Keratinocyte (primary cell): Measurements from ENCODE around the gene REPIN1. TPM values are rescaled to one million over a fixed set of nuclear protein-coding genes. Genes with fewer than 3 reads are reported as not detected.

Experiments used
- DNase-seq: peaks from one replicate; pipeline ENCODE4 v3.0.0-alpha.2; 2011; ENCODE audit warnings: low read depth, missing footprints, low spot score
- FAIRE-seq: peaks from 2 replicates; lab custom pipeline; 2011; peaks lifted over from hg19 to GRCh38; lab: Jason Lieb, UNC
- H2AFZ ChIP-seq: 2 replicates; pipeline ENCODE4 v1.6.0; 2012; ENCODE audit warnings: low read length, control low read depth, inconsistent platforms; ENCODE audit not compliant: control insufficient read depth
- H3K27ac ChIP-seq: 2 replicates; pipeline ENCODE4 v1.5.1; 2011; ENCODE audit warnings: low read length; ENCODE audit not compliant: control insufficient read depth, insufficient read depth
- H3K27me3 ChIP-seq: 3 replicates; pipeline ENCODE4 v1.6.0; 2011; ENCODE audit warnings: low read length; ENCODE audit not compliant: control insufficient read depth, insufficient read depth; ENCODE audit errors: extremely low read depth
- H3K36me3 ChIP-seq, 2 experiments: 2 replicates in 1 of 2; 3 replicates in 1 of 2; pipeline ENCODE4 v1.5.1; 2011; ENCODE audit warnings: low read length in 2 of 2, mild to moderate bottlenecking in 1 of 2; ENCODE audit not compliant: control insufficient read depth in 2 of 2, insufficient read depth in 2 of 2; ENCODE audit errors: extremely low read depth in 1 of 2
- H3K4me1 ChIP-seq: 3 replicates; pipeline ENCODE4 v1.5.1; 2011; ENCODE audit warnings: low read length; ENCODE audit not compliant: control insufficient read depth, insufficient read depth; ENCODE audit errors: extremely low read depth
- H3K4me2 ChIP-seq: 3 replicates; pipeline ENCODE4 v1.6.0; 2011; ENCODE audit warnings: low read depth, low read length; ENCODE audit not compliant: control insufficient read depth, insufficient read depth; ENCODE audit errors: extremely low read depth
- H3K4me3 ChIP-seq, 3 experiments: fragments of 200-600 bp in 1 of 3; sonication (generic) in 1 of 3; 2 replicates in 2 of 3; 3 replicates in 1 of 3; pipeline ENCODE4 v1.5.1; 2011 to 2016; ENCODE audit warnings: low read length in 3 of 3, mild to moderate bottlenecking in 3 of 3, control low read depth in 2 of 3, inconsistent platforms in 1 of 3, low read depth in 1 of 3, mixed read lengths in 1 of 3, mixed run types in 1 of 3, moderate library complexity in 1 of 3; ENCODE audit not compliant: control insufficient read depth in 2 of 3, insufficient read depth in 2 of 3; ENCODE audit errors: extremely low read depth in 1 of 3
- H3K79me2 ChIP-seq: 2 replicates; pipeline ENCODE4 v1.6.0; 2012; ENCODE audit warnings: low read length; ENCODE audit not compliant: control insufficient read depth, insufficient read depth
- H3K9ac ChIP-seq: 3 replicates; pipeline ENCODE4 v1.6.0; 2011; ENCODE audit warnings: low read length; ENCODE audit not compliant: control insufficient read depth, insufficient read depth; ENCODE audit errors: extremely low read depth
- H3K9me1 ChIP-seq: 3 replicates; pipeline ENCODE4 v1.6.0; 2011; ENCODE audit warnings: low read length; ENCODE audit not compliant: control insufficient read depth, insufficient read depth; ENCODE audit errors: extremely low read depth
- H3K9me3 ChIP-seq: 2 replicates; pipeline ENCODE4 v1.5.1; 2012; ENCODE audit warnings: low read depth, low read length; ENCODE audit not compliant: control insufficient read depth
- H4K20me1 ChIP-seq: 3 replicates; pipeline ENCODE4 v1.6.0; 2011; ENCODE audit warnings: low read length; ENCODE audit not compliant: control insufficient read depth, insufficient read depth; ENCODE audit errors: extremely low read depth
- CTCF ChIP-seq, 3 experiments: IDR thresholded peaks in 1 of 3; conservative IDR thresholded peaks in 1 of 3; optimal IDR thresholded peaks in 1 of 3; 2 replicates in 2 of 3; 3 replicates in 1 of 3; pipeline versions ENCODE3 to v1.5.1; 2011; ENCODE audit warnings: low read length in 3 of 3, mild to moderate bottlenecking in 3 of 3, moderate library complexity in 2 of 3, control low read depth in 1 of 3, inconsistent platforms in 1 of 3; ENCODE audit not compliant: insufficient read depth in 2 of 3; ENCODE audit errors: extremely low read depth in 1 of 3
- EZH2 ChIP-seq: IDR thresholded peaks from one replicate; pipeline ENCODE4 v1.6.1; 2012; ENCODE audit warnings: inconsistent platforms, mild to moderate bottlenecking, low read length, moderate library complexity
- dilution Hi-C: fragments of 300-500 bp; cut with MboI; formaldehyde crosslinking; loops from one replicate; pipeline ENCODE4 v1.7.0; 2020; ENCODE audit warnings: low sequenced_read_pairs; ENCODE audit not compliant: extremely low pct_ligation_motif_present
- polyA plus RNA-seq, 5 experiments: library from polyadenylated mRNA; depleted of rRNA in 3 of 5; stranded (reverse) in 3 of 5; stranded (forward) in 1 of 5; unstranded in 1 of 5; fragments of >200 nt; gene quantifications; 1 replicate in 1 of 5; 2 replicates in 3 of 5; 3 replicates in 1 of 5; pipeline versions ENCODE4 v1.2.1 to v1.2.3, GENCODE V29; 2011 to 2012; ENCODE audit warnings: missing spikeins in 2 of 5, low read depth in 1 of 5, low replicate concordance in 1 of 5

The REPIN1 gene
- polyA plus RNA-seq, 1 donor (not counting 4 experiments of a cell fraction or from before 2014, with no cell fraction given) = 9.3 TPM

- FAIRE-seq (no peak), DNase-seq (no peak)
- no peaks in the 10 kb centered on the region for H3K36me3 ChIP-seq
- no peak overlapping the region for H3K9ac ChIP-seq
- no peaks in the 10 kb centered on the region for H4K20me1 ChIP-seq
- no peak overlapping the region for H3K27ac ChIP-seq
- H3K4me3 ChIP-seq = no peak overlapping the region
- no peaks in the 10 kb centered on the region for H3K9me3 ChIP-seq
- no peaks in the 10 kb centered on the region for H3K79me2 ChIP-seq
- H3K9me1 ChIP-seq = no peaks in the 10 kb centered on the region
- no peaks in the 10 kb centered on the region for H3K4me1 ChIP-seq
- dilution Hi-C loops = no loop called here
- TF ChIP-seq EZH2 (no peak), CTCF (optimal IDR thresholded peaks at IDR 0.05 in 1 of 3, IDR thresholded peaks at IDR 0.05 in 1 of 3, conservative IDR thresholded peaks at IDR 0.05 in 1 of 3; ENCODE audit: extremely low read depth in 1 of 3, insufficient read depth in 2 of 3, low read length in 3 of 3) (no peak)
- H3K4me2 ChIP-seq = no peak overlapping the region
- H2AFZ ChIP-seq = no peak overlapping the region
- no peaks in the 10 kb centered on the region for H3K27me3 ChIP-seq
These were observed 39.1 kb upstream of the REPIN1 start for GRCh38 chr7:150329331-150330120.

- DNase-seq (no peak), FAIRE-seq (no peak)
- H3K4me3 ChIP-seq = no peak overlapping the region
- no peak overlapping the region for H3K27ac ChIP-seq
- no peak overlapping the region for H3K4me2 ChIP-seq
- H3K9me1 ChIP-seq = no peaks in the 10 kb centered on the region
- H3K4me1 ChIP-seq = no peaks in the 10 kb centered on the region
- H3K9me3 ChIP-seq = no peaks in the 10 kb centered on the region
- H3K79me2 ChIP-seq = no peaks in the 10 kb centered on the region
- no peak overlapping the region for H3K9ac ChIP-seq
- H3K27me3 ChIP-seq = no peaks in the 10 kb centered on the region
- dilution Hi-C loops = no loop called here
- H2AFZ ChIP-seq = no peak overlapping the region
- no peak for TF ChIP-seq CTCF (optimal IDR thresholded peaks at IDR 0.05 in 1 of 3, IDR thresholded peaks at IDR 0.05 in 1 of 3, conservative IDR thresholded peaks at IDR 0.05 in 1 of 3; ENCODE audit: extremely low read depth in 1 of 3, insufficient read depth in 2 of 3, low read length in 3 of 3)
- no peak for TF ChIP-seq EZH2
- H4K20me1 ChIP-seq = no peaks in the 10 kb centered on the region
- no peaks in the 10 kb centered on the region for H3K36me3 ChIP-seq
These were observed 38.3 kb upstream of the REPIN1 start for GRCh38 chr7:150330211-150330885.
